PC-3 (cell line): ENCODE results near the gene UBE2H.
A peak's percentile ranks its signal among the peaks of the same experiment; 100 is the strongest.

Experiments
- CTCF ChIP-seq: fragments of 300-600 bp; sonication (generic); conservative IDR thresholded peaks from 2 replicates; pipeline ENCODE4 v1.5.1; 2017; ENCODE audit warnings: antibody characterized with exemption, low read depth, mild to moderate bottlenecking, low read length
- EZH2 ChIP-seq: fragments of 300-600 bp; sonication (generic); IDR thresholded peaks from one replicate; pipeline ENCODE4 v1.6.1; 2017; ENCODE audit warnings: antibody characterized with exemption, mild to moderate bottlenecking, low read length; ENCODE audit not compliant: unreplicated experiment

- TF ChIP-seq EZH2 (no peak), CTCF (peak; percentile 34)
These were observed 127.4 kb downstream of the UBE2H start for GRCh38 chr7:129825209-129825970.
